SK-N-SH treated with all-trans-retinoic acid at 6 μM for 48 hours (cell line): ENCODE measurements around the gene GARS1.

ENCODE experiments used
- BACH2 ChIP-seq: fragments of 250-450 bp; sonication (Bioruptor Pico); IDR thresholded peaks from 2 replicates; pipeline ENCODE4 v1.9.0; 2021; ENCODE audit warnings: mild to moderate bottlenecking, borderline replicate concordance
- CREB5 ChIP-seq: fragments of 250-450 bp; sonication (Bioruptor Pico); IDR thresholded peaks from 2 replicates; pipeline ENCODE4 v1.5.1; 2020; ENCODE audit warnings: low read depth, mild to moderate bottlenecking, moderate library complexity
- TCF4 ChIP-seq: fragments of 250-450 bp; sonication (Bioruptor Pico); IDR thresholded peaks from 2 replicates; pipeline ENCODE4 v1.8.0; 2021; ENCODE audit warnings: mild to moderate bottlenecking, moderate library complexity, borderline replicate concordance

DNA sequence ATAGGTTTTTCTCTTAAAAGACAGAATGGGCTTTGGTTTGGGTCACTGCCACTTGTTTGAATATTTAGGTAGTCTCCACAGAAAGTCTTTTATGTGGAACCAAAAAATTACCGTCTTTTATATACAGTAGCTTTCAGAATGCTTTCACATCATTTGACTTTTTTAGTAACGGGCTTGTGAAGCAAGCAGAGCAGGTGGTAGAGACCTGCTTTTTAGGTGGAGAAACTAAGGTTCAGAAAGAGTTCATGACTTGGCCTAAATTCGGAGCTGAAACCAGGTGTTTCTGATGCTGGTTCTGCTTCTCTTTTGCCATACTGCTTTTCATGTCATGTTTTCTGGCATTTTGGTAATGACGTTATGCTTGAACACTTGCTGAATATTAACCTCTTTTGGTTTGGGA, 36.3 kb downstream of the GARS1 start:
- TF ChIP-seq BACH2 (CRISPR knock-in tag) (no peak), TCF4 (CRISPR knock-in tag) (no peak), CREB5 (CRISPR knock-in tag) (no peak)
